ENCODE measurements around the gene AFAP1L1. TPM values are rescaled to one million over a fixed set of nuclear protein-coding genes. Genes with fewer than 3 reads are reported as not detected.

AFAP1L1 gene
- total and polyA plus RNA-seq, 2 donors from 2014 or later: 4.8 to 14.8 TPM

- TF ChIP-seq CTCF (IDR thresholded peaks at IDR 0.05; ENCODE audit: borderline replicate concordance, extremely low read depth, insufficient read depth): no peak
- no peaks in the 10 kb centered on the region for H3K27me3 ChIP-seq (ENCODE audit: control insufficient read depth, insufficient read depth, low read length)
These were observed 13.6 kb upstream of the AFAP1L1 start for GRCh38 chr5:149257889-149258705.

GRCh38 chr5:149260761-149261160 is 10.9 kb upstream of the AFAP1L1 start:
- FAIRE-seq: no peak
- Histone ChIP-seq H3K9ac (ENCODE audit: low read length in 3 of 3) (no peak overlapping the region), H3K4me3 (ENCODE audit: low read length in 3 of 3) (no peak overlapping the region), H3K27ac (ENCODE audit: low read depth in 2 of 2, low read length in 2 of 2) (no peak overlapping the region), H3K27me3 (ENCODE audit: control insufficient read depth, insufficient read depth, low read length) (no peaks in the 10 kb centered on the region), H3K36me3 (ENCODE audit: control insufficient read depth in 2 of 3, insufficient read depth in 3 of 3, low read length in 3 of 3) (no peaks in the 10 kb centered on the region), H3K9me3 (ENCODE audit: control insufficient read depth in 2 of 3, insufficient read depth in 1 of 3, low read length in 3 of 3) (no peaks in the 10 kb centered on the region), H3K4me1 (ENCODE audit: control insufficient read depth in 2 of 3, insufficient read depth in 2 of 3, low read depth in 1 of 3, low read length in 3 of 3) (no peaks in the 10 kb centered on the region)
- intact Hi-C loops (cut with DNase I): no loop called here
- no peak for TF ChIP-seq CTCF (IDR thresholded peaks at IDR 0.05; ENCODE audit: borderline replicate concordance, extremely low read depth, insufficient read depth)
- no peak for DNase-seq

More at GRCh38 chr5:149257889-149258705, 13.6 kb upstream of the AFAP1L1 start:
- H3K9ac ChIP-seq (ENCODE audit: low read length in 3 of 3): no peak overlapping the region
- intact Hi-C loops (cut with DNase I): no loop called here
- FAIRE-seq (no peak), DNase-seq (no peak)
- no peaks in the 10 kb centered on the region for H3K9me3 ChIP-seq (ENCODE audit: control insufficient read depth in 2 of 3, insufficient read depth in 1 of 3, low read length in 3 of 3)
- no peaks in the 10 kb centered on the region for H3K36me3 ChIP-seq (ENCODE audit: control insufficient read depth in 2 of 3, insufficient read depth in 3 of 3, low read length in 3 of 3)
- no peak overlapping the region for H3K4me3 ChIP-seq (ENCODE audit: low read length in 3 of 3)
- H3K4me1 ChIP-seq (ENCODE audit: control insufficient read depth in 2 of 3, insufficient read depth in 2 of 3, low read depth in 1 of 3, low read length in 3 of 3): no peaks in the 10 kb centered on the region
- H3K27ac ChIP-seq (ENCODE audit: low read depth in 2 of 2, low read length in 2 of 2): no peak overlapping the region

GRCh38 chr5:149261246-149261645 is 10.4 kb upstream of the AFAP1L1 start:
- H3K36me3 ChIP-seq (ENCODE audit: control insufficient read depth in 2 of 3, insufficient read depth in 3 of 3, low read length in 3 of 3): no peaks in the 10 kb centered on the region
- no peak for FAIRE-seq
- intact Hi-C loops (cut with DNase I): no loop called here
- no peak for DNase-seq
- no peak overlapping the region for H3K27ac ChIP-seq (ENCODE audit: low read depth in 2 of 2, low read length in 2 of 2)
- no peaks in the 10 kb centered on the region for H3K4me1 ChIP-seq (ENCODE audit: control insufficient read depth in 2 of 3, insufficient read depth in 2 of 3, low read depth in 1 of 3, low read length in 3 of 3)
- no peak overlapping the region for H3K4me3 ChIP-seq (ENCODE audit: low read length in 3 of 3)
- TF ChIP-seq CTCF (IDR thresholded peaks at IDR 0.05; ENCODE audit: borderline replicate concordance, extremely low read depth, insufficient read depth): no peak
- no peak overlapping the region for H3K9ac ChIP-seq (ENCODE audit: low read length in 3 of 3)
- no peaks in the 10 kb centered on the region for H3K27me3 ChIP-seq (ENCODE audit: control insufficient read depth, insufficient read depth, low read length)
- H3K9me3 ChIP-seq (ENCODE audit: control insufficient read depth in 2 of 3, insufficient read depth in 1 of 3, low read length in 3 of 3): no peaks in the 10 kb centered on the region

Data from kidney (tissue), 14 donors.